AG09309 (cell line): ENCODE data around the gene ZNF263.

Source experiments
- DNase-seq: peaks from one replicate; pipeline ENCODE4 v3.0.0-alpha.2; 2010; ENCODE audit warnings: low read depth
- H3K4me3 ChIP-seq: 2 replicates; pipeline ENCODE4 v1.5.1; 2011; ENCODE audit warnings: mild to moderate bottlenecking, low read depth, low read length, moderate library complexity; ENCODE audit not compliant: control insufficient read depth
- TF ChIP-seq, protein P1 (sequence below): IDR thresholded peaks from 2 replicates; pipeline ENCODE4 v1.5.1; 2011; ENCODE audit warnings: mild to moderate bottlenecking, low read depth, low read length, inconsistent platforms; ENCODE audit not compliant: insufficient read depth, control insufficient read depth; ENCODE audit errors: missing control alignments

ZNF263 gene

DNA sequence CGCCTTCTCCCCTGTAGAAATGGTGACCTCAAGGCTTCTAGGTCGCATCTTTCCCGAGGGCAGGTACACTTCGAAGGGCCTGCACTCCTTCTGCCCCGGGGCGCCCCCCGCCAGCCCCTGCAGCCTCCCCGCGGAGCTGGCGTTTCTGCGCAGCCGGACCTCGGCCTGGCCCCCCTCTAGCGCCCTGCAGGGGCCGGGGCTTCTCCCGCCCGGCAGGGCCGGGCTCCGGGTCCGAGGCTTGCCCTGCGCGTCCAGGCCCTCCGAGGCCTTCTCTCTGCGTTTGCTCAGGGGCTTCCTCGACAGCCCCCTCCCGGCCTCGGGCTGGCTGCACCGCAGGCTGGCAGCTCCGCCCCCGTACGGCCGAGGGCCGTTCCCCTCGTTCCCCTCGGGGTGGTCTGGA lies 29.0 kb upstream of the ZNF263 start:
- TF ChIP-seq, protein P1, sequence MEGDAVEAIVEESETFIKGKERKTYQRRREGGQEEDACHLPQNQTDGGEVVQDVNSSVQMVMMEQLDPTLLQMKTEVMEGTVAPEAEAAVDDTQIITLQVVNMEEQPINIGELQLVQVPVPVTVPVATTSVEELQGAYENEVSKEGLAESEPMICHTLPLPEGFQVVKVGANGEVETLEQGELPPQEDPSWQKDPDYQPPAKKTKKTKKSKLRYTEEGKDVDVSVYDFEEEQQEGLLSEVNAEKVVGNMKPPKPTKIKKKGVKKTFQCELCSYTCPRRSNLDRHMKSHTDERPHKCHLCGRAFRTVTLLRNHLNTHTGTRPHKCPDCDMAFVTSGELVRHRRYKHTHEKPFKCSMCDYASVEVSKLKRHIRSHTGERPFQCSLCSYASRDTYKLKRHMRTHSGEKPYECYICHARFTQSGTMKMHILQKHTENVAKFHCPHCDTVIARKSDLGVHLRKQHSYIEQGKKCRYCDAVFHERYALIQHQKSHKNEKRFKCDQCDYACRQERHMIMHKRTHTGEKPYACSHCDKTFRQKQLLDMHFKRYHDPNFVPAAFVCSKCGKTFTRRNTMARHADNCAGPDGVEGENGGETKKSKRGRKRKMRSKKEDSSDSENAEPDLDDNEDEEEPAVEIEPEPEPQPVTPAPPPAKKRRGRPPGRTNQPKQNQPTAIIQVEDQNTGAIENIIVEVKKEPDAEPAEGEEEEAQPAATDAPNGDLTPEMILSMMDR: no peak
- DNase-seq: no peak
- no peak overlapping the region for H3K4me3 ChIP-seq

DNA sequence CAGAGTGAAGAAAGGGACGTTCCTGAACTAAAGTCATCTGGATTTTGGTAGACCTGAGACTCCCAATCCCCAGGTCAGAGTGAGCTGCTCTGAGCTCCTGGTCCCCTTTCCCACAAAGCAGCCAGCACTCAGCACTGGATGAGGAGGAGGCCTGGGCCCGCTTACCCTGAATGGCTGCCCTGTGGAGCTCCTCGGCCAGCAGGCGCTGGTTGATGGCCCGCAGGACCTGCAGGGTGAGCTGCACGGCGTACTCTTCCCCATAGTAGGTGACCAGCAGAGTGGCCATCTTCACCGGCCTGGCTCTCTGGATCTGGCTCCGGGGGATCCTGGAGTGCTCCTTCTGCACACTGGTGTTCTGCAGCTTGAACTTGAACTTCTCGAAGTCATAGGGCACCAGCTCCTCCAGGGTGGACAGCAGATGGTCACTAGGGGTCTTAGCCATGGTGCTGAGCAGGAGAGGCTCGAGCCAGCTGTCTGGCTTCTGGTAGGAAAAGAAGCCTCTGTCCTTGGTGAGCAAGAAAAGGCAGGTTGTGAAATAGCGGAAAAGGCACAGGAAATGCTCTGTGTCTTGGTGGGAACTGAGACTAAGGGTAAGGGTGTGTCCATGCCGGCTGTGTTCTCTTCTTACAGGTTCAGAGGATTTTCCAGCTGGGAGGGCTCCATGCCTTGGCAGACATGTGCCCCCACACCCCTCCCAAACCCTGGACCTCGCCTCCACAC lies 27.0 kb upstream of the ZNF263 start, which contains the start of gene MEFV:
MEFV (minus strand) TSS at position 488 of the 720 bp plus-strand sequence; CDS start at position 442, 46 bp downstream.
- no peak within 1 kb of the TSS for H3K4me3 ChIP-seq
- TF ChIP-seq, protein P1: no peak
- no peak for DNase-seq

DNA sequence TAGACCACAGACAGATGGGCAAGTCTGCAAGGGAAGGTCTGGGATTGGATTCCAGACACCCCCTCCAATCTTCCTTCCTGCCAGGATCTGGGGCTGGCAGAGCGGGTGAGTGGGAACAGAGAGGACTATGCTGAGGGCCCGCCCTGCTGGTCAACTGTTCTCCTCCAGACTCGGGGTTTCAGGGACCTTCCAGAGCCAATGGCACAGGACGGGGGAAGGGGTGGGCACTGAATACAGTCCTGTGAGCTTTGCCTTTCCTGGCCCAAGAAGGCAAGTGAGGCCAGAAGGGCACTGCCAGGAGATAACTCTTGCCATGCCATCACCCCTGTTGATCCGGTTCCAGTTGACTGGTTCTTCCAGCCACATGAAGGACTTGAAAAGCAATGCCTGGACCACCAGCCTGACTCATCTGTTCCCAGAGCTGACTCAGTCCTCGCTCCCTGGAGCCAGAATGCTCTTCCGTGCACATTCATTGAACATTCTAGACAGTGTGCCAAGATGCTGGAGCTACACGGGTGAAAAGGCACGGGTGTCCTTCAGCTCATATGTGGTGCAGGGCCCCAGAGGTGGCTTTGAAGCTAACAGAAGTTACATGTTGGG lies 26.3 kb upstream of the ZNF263 start:
- no peak overlapping the region for H3K4me3 ChIP-seq
- TF ChIP-seq, protein P1: no peak
- DNase-seq: no peak

DNA sequence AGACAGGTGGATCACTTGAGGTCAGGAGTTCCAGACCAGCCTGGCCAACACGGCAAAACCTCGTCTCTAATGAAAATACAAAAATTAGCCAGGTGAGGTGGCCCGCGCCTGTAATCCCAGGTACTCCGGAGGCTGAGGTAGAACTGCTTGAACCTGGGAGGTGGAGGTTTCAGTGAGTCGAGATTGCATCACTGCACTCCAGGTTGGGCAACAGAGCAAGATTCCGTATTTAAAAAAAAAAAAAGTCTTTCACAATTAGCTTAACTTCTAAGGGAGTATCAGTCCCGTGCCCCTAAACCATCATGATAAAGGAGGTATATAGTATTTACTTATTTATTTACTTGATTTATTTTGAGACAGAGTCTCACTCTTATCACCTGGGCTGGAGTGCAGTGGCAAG lies 23.5 kb upstream of the ZNF263 start:
- TF ChIP-seq, protein P1: no peak
- DNase-seq: no peak

DNA sequence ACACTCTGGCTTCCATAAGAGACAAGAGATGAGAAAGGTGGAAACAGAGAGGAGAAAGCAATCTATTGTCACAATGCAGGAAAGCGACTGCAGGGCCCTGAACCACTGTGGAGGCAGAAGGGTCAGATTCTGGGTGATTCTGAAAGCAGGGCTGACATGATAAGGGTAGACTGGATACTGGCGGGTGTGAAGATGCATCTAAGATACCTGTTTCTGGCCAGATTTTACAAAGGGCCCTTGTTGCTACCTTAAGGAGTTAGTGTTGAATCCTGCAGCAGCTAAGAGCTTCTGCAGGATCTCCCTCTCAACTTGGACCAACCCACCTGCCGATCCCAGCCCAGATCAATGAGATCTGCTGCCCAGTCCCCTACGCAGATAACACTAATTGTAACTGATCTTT lies 20.8 kb upstream of the ZNF263 start:
- no peak for DNase-seq
- TF ChIP-seq, protein P1: no peak
- no peak overlapping the region for H3K4me3 ChIP-seq

More for the DNA sequence above, 23.5 kb upstream of the ZNF263 start:
- H3K4me3 ChIP-seq: no peak overlapping the region

DNA sequence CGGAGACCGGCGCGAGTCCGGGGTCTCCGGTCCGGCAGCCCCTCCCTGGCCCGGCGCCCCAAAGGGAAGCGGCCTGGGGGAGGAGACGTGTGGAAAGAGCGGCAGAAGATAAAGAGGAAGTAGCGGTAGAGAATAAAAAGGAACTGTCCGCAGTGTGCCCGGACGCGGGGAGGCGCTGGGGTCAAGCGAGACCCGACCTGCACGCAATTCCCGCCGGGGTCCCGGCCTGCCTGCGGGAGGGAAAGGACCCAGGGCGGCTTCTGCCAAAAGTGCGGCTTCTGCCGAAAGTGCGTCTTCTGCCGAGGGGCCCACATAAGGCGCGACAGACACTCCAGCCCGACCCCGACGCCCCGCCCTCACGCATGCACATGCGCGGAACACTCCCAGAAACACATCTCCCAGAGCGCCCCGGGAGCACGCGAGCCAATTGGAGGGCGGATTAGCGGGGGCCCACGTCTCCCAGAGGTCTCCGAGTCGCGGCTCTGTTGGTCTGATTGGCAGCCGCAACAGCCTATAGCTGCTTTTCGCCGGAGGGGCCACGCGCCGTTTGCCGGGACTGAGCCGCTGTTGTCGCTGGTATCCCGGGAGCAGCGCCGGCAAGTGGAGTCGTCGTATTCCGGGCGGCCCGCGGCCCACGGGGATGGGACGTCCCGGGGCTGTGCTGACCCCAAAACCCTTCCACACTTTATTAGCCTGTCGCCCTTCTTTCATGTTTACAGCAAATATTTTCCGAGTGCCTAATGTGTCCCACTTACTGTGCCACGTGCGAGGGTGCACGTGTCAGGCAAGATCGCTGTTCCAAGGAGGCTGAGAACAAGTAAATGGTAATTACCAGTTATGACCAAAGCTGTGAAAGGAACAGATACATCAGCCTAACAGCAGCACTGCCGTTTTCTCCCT lies 18.9 kb upstream of the ZNF263 start:
- peak overlapping the region; percentile 84 for H3K4me3 ChIP-seq
- TF ChIP-seq, protein P1: peak; percentile 43
- DNase-seq: peak; percentile 91
